PC-9 (cell line): ENCODE data around the gene COX6A1. TPM values are rescaled to one million over a fixed set of nuclear protein-coding genes. Genes with fewer than 3 reads are reported as not detected.

Experiments used
- BruUV-seq: library from RNA; stranded (reverse); fragments of 400-500 nt; replicated peaks from 2 replicates; lab custom pipeline; 2021; lab: Mats Ljungman, UMichigan
- CTCF ChIA-PET: fragments of 300-600 bp; sonication (Branson Sonifier 250); formaldehyde crosslinking; loops from one replicate; lab custom pipeline; 2022; ENCODE audit warnings: antibody characterized with exemption; lab: Charles Lee
- POLR2A ChIA-PET: fragments of 300-600 bp; sonication (Branson Sonifier 250); formaldehyde crosslinking; loops from one replicate; lab custom pipeline; 2022; ENCODE audit warnings: antibody characterized with exemption; ENCODE audit not compliant: unreplicated experiment; lab: Charles Lee
- DNase-seq, 2 experiments: peaks; one replicate each; pipeline versions ENCODE4 v3.0.0 to v3.0.0-alpha.2; 2015 to 2022; ENCODE audit warnings: mixed read lengths in 1 of 2
- H2AFZ ChIP-seq: fragments of 200-600 bp; sonication (generic); 2 replicates; pipeline ENCODE4 v1.8.1; 2017; ENCODE audit warnings: antibody characterized with exemption
- H3F3A ChIP-seq: fragments of 200-600 bp; sonication (generic); 2 replicates; pipeline ENCODE4 v1.8.1; 2017; ENCODE audit warnings: antibody characterized with exemption, mild to moderate bottlenecking, low read depth; ENCODE audit not compliant: insufficient read depth
- H3K27ac ChIP-seq: fragments of 200-600 bp; sonication (generic); 2 replicates; pipeline ENCODE4 v1.6.1; 2016; ENCODE audit warnings: mixed run types
- H3K27me3 ChIP-seq: fragments of 200-600 bp; sonication (generic); 2 replicates; pipeline ENCODE4 v1.6.1; 2016; ENCODE audit warnings: low read depth, mixed run types; ENCODE audit not compliant: insufficient read depth
- H3K36me3 ChIP-seq: fragments of 200-600 bp; sonication (generic); 2 replicates; pipeline ENCODE4 v1.6.1; 2016; ENCODE audit warnings: low read depth, mixed run types
- H3K4me1 ChIP-seq: fragments of 200-600 bp; sonication (generic); replicated peaks from 2 replicates; pipeline ENCODE4 v1.6.1; 2016; ENCODE audit warnings: mixed run types; ENCODE audit not compliant: insufficient read depth
- H3K4me2 ChIP-seq: fragments of 200-600 bp; sonication (generic); 2 replicates; pipeline ENCODE4 v1.6.1; 2017; ENCODE audit warnings: mixed run types
- H3K4me3 ChIP-seq: fragments of 200-600 bp; sonication (generic); 2 replicates; pipeline ENCODE4 v1.6.1; 2016; ENCODE audit warnings: mixed run types
- H3K79me2 ChIP-seq: fragments of 200-600 bp; sonication (generic); 2 replicates; pipeline ENCODE4 v1.6.1; 2017; ENCODE audit warnings: low read depth, mixed run types
- H3K9me2 ChIP-seq: fragments of 200-600 bp; sonication (generic); 2 replicates; pipeline ENCODE4 v1.8.1; 2017; ENCODE audit warnings: mild to moderate bottlenecking; ENCODE audit not compliant: insufficient read depth
- H3K9me3 ChIP-seq: fragments of 200-600 bp; sonication (generic); 2 replicates; pipeline ENCODE4 v1.8.1; 2016; ENCODE audit warnings: low read depth; ENCODE audit not compliant: insufficient read depth
- H4K20me1 ChIP-seq: fragments of 200-600 bp; sonication (generic); 2 replicates; pipeline ENCODE4 v1.8.1; 2017; ENCODE audit not compliant: insufficient read depth
- EZH2 ChIP-seq: fragments of 200-600 bp; sonication (generic); IDR thresholded peaks from 2 replicates; pipeline ENCODE4 v1.8.0; 2017; ENCODE audit warnings: antibody characterized with exemption, low read depth
- intact Hi-C: fragments of 100-400 bp; cut with micrococcal nuclease; formaldehyde crosslinking; loops from one replicate; pipeline ENCODE4 v1.10.0; 2022; ENCODE audit not compliant: unreplicated experiment
- total RNA-seq: library from RNA; stranded (reverse); gene quantifications from 2 replicates; pipeline ENCODE4 v1.2.3, GENCODE V29; 2021
- TF ChIP-seq, protein P1 (sequence below): fragments of 200-600 bp; sonication (generic); conservative IDR thresholded peaks from 2 replicates; pipeline ENCODE4 v1.6.1; 2017; ENCODE audit warnings: mixed run types, antibody characterized with exemption, mild to moderate bottlenecking, moderate library complexity

COX6A1 gene
- total RNA-seq, 1 experiment from 2014 or later, result 433 TPM

DNA sequence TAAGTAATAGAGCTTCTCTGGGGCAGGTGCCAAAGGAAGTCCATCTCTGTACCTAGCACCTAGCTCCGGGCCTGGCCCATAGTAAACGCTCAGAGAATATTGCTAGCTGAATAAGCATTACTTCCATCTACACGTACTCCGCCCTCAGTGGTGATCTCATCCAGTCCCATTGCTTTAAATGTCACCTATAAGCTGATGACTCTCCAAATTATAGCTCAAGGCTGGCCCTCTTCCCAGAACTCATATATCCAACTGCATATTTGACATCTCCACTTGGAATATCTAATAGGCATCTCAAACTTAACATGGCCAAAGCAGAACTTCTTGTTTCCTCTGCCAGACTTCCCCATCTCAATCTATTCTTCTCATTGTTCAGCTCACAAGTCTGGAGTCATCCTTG is 51.1 kb downstream of the COX6A1 start:
- Histone ChIP-seq H3K4me3 (no peak overlapping the region), H4K20me1 (no peaks in the 10 kb centered on the region), H3K4me2 (no peak overlapping the region), H3K4me1 (no peaks in the 10 kb centered on the region), H3K9me2 (no peaks in the 10 kb centered on the region), H3K27me3 (no peaks in the 10 kb centered on the region), H3K27ac (no peak overlapping the region), H3K79me2 (peaks cover 3% of the 10 kb centered on the region), H3K9me3 (no peaks in the 10 kb centered on the region), H3F3A (no peaks in the 10 kb centered on the region; the same call in 1 of the 2 replicates), H3K36me3 (no peaks in the 10 kb centered on the region; the same call in 1 of the 2 replicates), H2AFZ (no peak overlapping the region)
- CTCF ChIA-PET, result interaction anchor here (0.7 kb wide), 1 partner anchor 41 kb away, joined by 10 read pairs; no protein-coding TSS in a partner anchor
- DNase-seq, result no peak
- POLR2A ChIA-PET, result interaction anchor here (0.6 to 1.0 kb wide), 2 partner anchors 15 to 23 kb away, joined by 8 to 19 read pairs; no protein-coding TSS in a partner anchor
- TF ChIP-seq, protein P1, sequence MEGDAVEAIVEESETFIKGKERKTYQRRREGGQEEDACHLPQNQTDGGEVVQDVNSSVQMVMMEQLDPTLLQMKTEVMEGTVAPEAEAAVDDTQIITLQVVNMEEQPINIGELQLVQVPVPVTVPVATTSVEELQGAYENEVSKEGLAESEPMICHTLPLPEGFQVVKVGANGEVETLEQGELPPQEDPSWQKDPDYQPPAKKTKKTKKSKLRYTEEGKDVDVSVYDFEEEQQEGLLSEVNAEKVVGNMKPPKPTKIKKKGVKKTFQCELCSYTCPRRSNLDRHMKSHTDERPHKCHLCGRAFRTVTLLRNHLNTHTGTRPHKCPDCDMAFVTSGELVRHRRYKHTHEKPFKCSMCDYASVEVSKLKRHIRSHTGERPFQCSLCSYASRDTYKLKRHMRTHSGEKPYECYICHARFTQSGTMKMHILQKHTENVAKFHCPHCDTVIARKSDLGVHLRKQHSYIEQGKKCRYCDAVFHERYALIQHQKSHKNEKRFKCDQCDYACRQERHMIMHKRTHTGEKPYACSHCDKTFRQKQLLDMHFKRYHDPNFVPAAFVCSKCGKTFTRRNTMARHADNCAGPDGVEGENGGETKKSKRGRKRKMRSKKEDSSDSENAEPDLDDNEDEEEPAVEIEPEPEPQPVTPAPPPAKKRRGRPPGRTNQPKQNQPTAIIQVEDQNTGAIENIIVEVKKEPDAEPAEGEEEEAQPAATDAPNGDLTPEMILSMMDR, result no peak
- no peak for TF ChIP-seq EZH2
- no TSS peak for BruUV-seq
- intact Hi-C loops, result no loop called here

DNA sequence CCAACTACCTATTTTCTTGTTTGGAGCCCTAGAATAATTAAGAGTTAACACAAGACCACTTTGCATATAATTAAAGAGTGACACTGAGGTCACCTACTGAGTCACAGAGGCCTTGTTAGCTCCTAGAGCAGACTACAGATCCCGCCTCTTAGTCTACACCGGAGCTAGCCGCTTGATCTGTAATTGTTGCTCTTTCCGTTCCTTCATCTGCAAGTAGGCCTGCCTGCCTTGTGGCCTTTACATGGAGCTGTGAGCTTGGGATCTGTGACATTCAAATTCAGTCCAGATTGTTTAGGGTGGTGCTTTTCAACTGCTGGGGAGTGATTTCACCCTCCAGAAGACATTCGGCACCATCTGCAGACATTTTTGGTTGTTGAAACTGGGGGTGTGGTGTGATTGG is 52.4 kb downstream of the COX6A1 start:
- no peak overlapping the region for H3K4me2 ChIP-seq
- H3F3A ChIP-seq, result no peaks in the 10 kb centered on the region; the same call in 1 of the 2 replicates
- CTCF ChIA-PET, result no interaction called here
- intact Hi-C loops, result no loop called here
- no peaks in the 10 kb centered on the region for H3K9me3 ChIP-seq
- POLR2A ChIA-PET, result no interaction called here
- no peak overlapping the region for H3K27ac ChIP-seq
- H4K20me1 ChIP-seq, result no peaks in the 10 kb centered on the region
- no peak overlapping the region for H3K4me3 ChIP-seq
- no peaks in the 10 kb centered on the region for H3K9me2 ChIP-seq
- H3K36me3 ChIP-seq, result no peaks in the 10 kb centered on the region; the same call in 1 of the 2 replicates
- H3K79me2 ChIP-seq, result peaks cover 16% of the 10 kb centered on the region
- no TSS peak for BruUV-seq
- DNase-seq, result no peak
- no peak overlapping the region for H2AFZ ChIP-seq
- no peaks in the 10 kb centered on the region for H3K27me3 ChIP-seq
- peaks cover 8% of the 10 kb centered on the region for H3K4me1 ChIP-seq
- no peak for TF ChIP-seq EZH2
- TF ChIP-seq, protein P1, result no peak

Other genes starting within 250 kb of the COX6A1 start
- 116 and 119 TPM in 2 replicates for gene GCN1, start 243.4 kb upstream of the COX6A1 start, total RNA-seq
- gene RPLP0, start 237.0 kb upstream of the COX6A1 start, total RNA-seq, result 2,334 and 2,540 TPM in 2 replicates
- gene PXN, start 172.4 kb upstream of the COX6A1 start, total RNA-seq, result 191 and 218 TPM in 2 replicates
- 2,281 and 3,957 TPM in 2 replicates for gene RNU4-2, start 146.2 kb upstream of the COX6A1 start, total RNA-seq
- 1,857 and 3,341 TPM in 2 replicates for gene RNU4-1, start 144.9 kb upstream of the COX6A1 start, total RNA-seq
- gene SIRT4, start 135.8 kb upstream of the COX6A1 start, total RNA-seq, result 3.2 and 3.6 TPM in 2 replicates
- not detected in 2 replicates for gene PLA2G1B, start 110.3 kb upstream of the COX6A1 start, total RNA-seq
- 0.95 and 1.7 TPM in 2 replicates for gene MSI1, start 68.9 kb upstream of the COX6A1 start, total RNA-seq
- 23.5 and 27.5 TPM in 2 replicates for gene TRIAP1, start 8.3 kb downstream of the COX6A1 start, total RNA-seq
- 24.3 and 40.2 TPM in 2 replicates for gene GATC, start 8.3 kb downstream of the COX6A1 start, total RNA-seq
- gene SRSF9, start 31.6 kb downstream of the COX6A1 start, total RNA-seq, result 231 and 253 TPM in 2 replicates
- gene DYNLL1, start 58.0 kb downstream of the COX6A1 start, total RNA-seq, result 251 and 340 TPM in 2 replicates
- 30.4 and 32.2 TPM in 2 replicates for gene COQ5, start 91.0 kb downstream of the COX6A1 start, total RNA-seq
- 196 and 241 TPM in 2 replicates for gene RNF10, start 96.2 kb downstream of the COX6A1 start, total RNA-seq
- gene POP5, start 143.3 kb downstream of the COX6A1 start, total RNA-seq, result 26.5 and 30.5 TPM in 2 replicates
- not detected in 2 replicates for gene CABP1, start 202.5 kb downstream of the COX6A1 start, total RNA-seq
- gene MLEC, start 249.0 kb downstream of the COX6A1 start, total RNA-seq, result 110 and 131 TPM in 2 replicates